HepG2 (cell line): ENCODE results near the gene NDUFV1. TPM values are rescaled to one million over a fixed set of nuclear protein-coding genes. Genes with fewer than 3 reads are reported as not detected.

Source experiments
- CHD2 ChIP-seq: IDR thresholded peaks from 2 replicates; pipeline ENCODE4 v1.6.1; 2011; ENCODE audit warnings: low read depth, low read length, improper control_type of control experiment
- FOXA1 ChIP-seq, 2 experiments: fragments of 450-650 bp in 1 of 2; sonication (generic) in 1 of 2; formaldehyde crosslinking in 1 of 2; IDR thresholded peaks; 2 replicates each; pipeline versions ENCODE4 v1.4.0 to v1.6.1; 2016 to 2020; ENCODE audit warnings: missing genetic modification reagents in 1 of 2
- HNRNPK ChIP-seq: fragments of 200-400 bp; formaldehyde crosslinking; IDR thresholded peaks from 2 replicates; pipeline ENCODE4 v1.6.1; 2018; ENCODE audit warnings: low read length, low read depth, moderate library complexity, mild to moderate bottlenecking; ENCODE audit not compliant: poor library complexity, severe bottlenecking
- HNRNPL ChIP-seq: fragments of 200-400 bp; formaldehyde crosslinking; IDR thresholded peaks from 2 replicates; pipeline ENCODE4 v1.6.1; 2017; ENCODE audit warnings: mild to moderate bottlenecking, low read depth, low read length
- ISL2 ChIP-seq: sonication (generic); formaldehyde crosslinking; IDR thresholded peaks from 2 replicates; pipeline ENCODE4 v1.5.0; 2020; ENCODE audit warnings: missing genetic modification reagents
- JDP2 ChIP-seq: sonication (generic); formaldehyde crosslinking; IDR thresholded peaks from 2 replicates; pipeline ENCODE4 v1.8.1; 2022; ENCODE audit warnings: missing genetic modification reagents, borderline replicate concordance
- MAZ ChIP-seq, 2 experiments: sonication (generic) in 1 of 2; formaldehyde crosslinking in 1 of 2; IDR thresholded peaks; 2 replicates each; pipeline versions ENCODE4 v1.5.0 to v1.6.1; 2012 to 2020; ENCODE audit warnings: low read depth in 2 of 2, mild to moderate bottlenecking in 2 of 2, borderline replicate concordance in 1 of 2, improper control_type of control experiment in 1 of 2, low read length in 1 of 2, missing genetic modification reagents in 1 of 2, moderate library complexity in 1 of 2
- MLX ChIP-seq: IDR thresholded peaks from 2 replicates; pipeline ENCODE4 v1.6.1; 2016
- MXD4 ChIP-seq: IDR thresholded peaks from 2 replicates; pipeline ENCODE4 v1.6.1; 2016; ENCODE audit warnings: mild to moderate bottlenecking, missing biosample characterization, missing genetic modification reagents
- NRL ChIP-seq: sonication (generic); formaldehyde crosslinking; IDR thresholded peaks from 2 replicates; pipeline ENCODE4 v1.5.0; 2020; ENCODE audit warnings: missing genetic modification reagents, mild to moderate bottlenecking, moderate library complexity, borderline replicate concordance
- PHF21A ChIP-seq: sonication (generic); formaldehyde crosslinking; IDR thresholded peaks from 2 replicates; pipeline ENCODE4 v1.5.0; 2020; ENCODE audit warnings: mild to moderate bottlenecking, missing genetic modification reagents
- POGK ChIP-seq: sonication (generic); formaldehyde crosslinking; conservative IDR thresholded peaks from 2 replicates; pipeline ENCODE4 v1.8.0; 2022; ENCODE audit warnings: mild to moderate bottlenecking, moderate library complexity, missing genetic modification reagents
- SIN3A ChIP-seq: IDR thresholded peaks from 2 replicates; pipeline ENCODE4 v1.6.1; 2011; ENCODE audit warnings: low read depth, mild to moderate bottlenecking, control low read depth, low read length, borderline replicate concordance
- SOX5 ChIP-seq: IDR thresholded peaks from 2 replicates; pipeline ENCODE4 v1.6.1; 2016; ENCODE audit warnings: borderline replicate concordance
- TCF7 ChIP-seq: sonication (generic); IDR thresholded peaks from 2 replicates; pipeline ENCODE4 v1.6.1; 2016; ENCODE audit warnings: antibody characterized with exemption, low read depth
- TOE1 ChIP-seq: sonication (generic); formaldehyde crosslinking; IDR thresholded peaks from 2 replicates; pipeline ENCODE4 v1.4.0; 2020; ENCODE audit warnings: mild to moderate bottlenecking, missing genetic modification reagents
- XRCC5 ChIP-seq: fragments of 200-400 bp; formaldehyde crosslinking; optimal IDR thresholded peaks from 2 replicates; pipeline ENCODE3; 2017; ENCODE audit warnings: mild to moderate bottlenecking, low read length
- ZKSCAN5 ChIP-seq: sonication (generic); formaldehyde crosslinking; IDR thresholded peaks from 2 replicates; pipeline ENCODE4 v1.5.1; 2020; ENCODE audit warnings: mild to moderate bottlenecking, missing genetic modification reagents
- ZMYM4 ChIP-seq: sonication (generic); formaldehyde crosslinking; IDR thresholded peaks from 2 replicates; pipeline ENCODE4 v1.8.1; 2023; ENCODE audit warnings: mild to moderate bottlenecking, missing genetic modification reagents
- ZNF225 ChIP-seq: sonication (generic); formaldehyde crosslinking; IDR thresholded peaks from 2 replicates; pipeline ENCODE4 v1.4.0; 2020; ENCODE audit warnings: mild to moderate bottlenecking, missing genetic modification reagents
- ZNF276 ChIP-seq: sonication (generic); formaldehyde crosslinking; IDR thresholded peaks from 2 replicates; pipeline ENCODE4 v1.4.0; 2020; ENCODE audit warnings: mild to moderate bottlenecking, low read depth, missing genetic modification reagents
- ZNF329 ChIP-seq: sonication (generic); formaldehyde crosslinking; IDR thresholded peaks from 2 replicates; pipeline ENCODE4 v1.9.0; 2021; ENCODE audit warnings: low read depth, mild to moderate bottlenecking, missing genetic modification reagents
- ZNF441 ChIP-seq: sonication (generic); formaldehyde crosslinking; IDR thresholded peaks from 2 replicates; pipeline ENCODE4 v1.7.0; 2021; ENCODE audit warnings: missing genetic modification reagents, borderline replicate concordance
- ZNF644 ChIP-seq: IDR thresholded peaks from 2 replicates; pipeline ENCODE4 v1.6.1; 2016; ENCODE audit warnings: low read depth
- ZNF792 ChIP-seq: IDR thresholded peaks from 2 replicates; pipeline ENCODE4 v1.6.1; 2016
- ZNF841 ChIP-seq: sonication (generic); formaldehyde crosslinking; IDR thresholded peaks from 2 replicates; pipeline ENCODE4 v1.8.1; 2023; ENCODE audit warnings: missing genetic modification reagents, borderline replicate concordance
- polyA plus RNA-seq, 8 experiments: library from polyadenylated mRNA; depleted of rRNA in 3 of 8; stranded (reverse) in 7 of 8; unstranded in 1 of 8; fragments of >200 nt; fragmentation: Illumina TruSeq in 4 of 8; extraction: Trizol in 4 of 8; gene quantifications; 2 replicates each; pipeline versions ENCODE4 v1.2.1 to v1.2.3, GENCODE V29; 2011 to 2016; ENCODE audit warnings: low read depth in 4 of 8, missing spikeins in 1 of 8, mixed read lengths in 1 of 8; ENCODE audit not compliant: insufficient read depth in 1 of 8
- total RNA-seq, 5 experiments: library from RNA; depleted of rRNA; stranded (reverse); fragments of >200 nt; fragmentation: Illumina TruSeq; extraction: Trizol; gene quantifications; 2 replicates each; pipeline ENCODE4 v1.2.3, GENCODE V29; 2016; ENCODE audit warnings: low read depth in 1 of 5

NDUFV1 gene
- total and polyA plus RNA-seq, 2 of the 13 experiments (the other 11 are each of a cell fraction or from before 2014, with no cell fraction given), result 88.9 to 137 TPM

- TF ChIP-seq MXD4 (CRISPR knock-in tag) (peak; percentile 67; the same call in 1 of the 2 replicates), JDP2 (CRISPR knock-in tag) (no peak), ZNF225 (no peak), ZMYM4 (no peak), ISL2 (CRISPR knock-in tag) (no peak), XRCC5 (peak; percentile 75), HNRNPK (no peak), ZKSCAN5 (no peak), ZNF329 (CRISPR knock-in tag) (peak; percentile 70; the same call in 1 of the 2 replicates), NRL (CRISPR knock-in tag) (peak; percentile 87), FOXA1 (IDR thresholded peaks at IDR 0.05) (no peak), FOXA1 (CRISPR knock-in tag; IDR thresholded peaks at IDR 0.05) (no peak), HNRNPL (0 out of 2 replicates have a peak, but pooled peaks have one; percentile 7), MAZ (IDR thresholded peaks at IDR 0.05; ENCODE audit: borderline replicate concordance, low read depth, low read length) (0 out of 2 replicates have a peak, but pooled peaks have one; percentile 5), MAZ (CRISPR knock-in tag; IDR thresholded peaks at IDR 0.05; ENCODE audit: low read depth) (no peak; the same call in 1 of the 2 replicates), PHF21A (0 out of 2 replicates have a peak, but pooled peaks have one; percentile 60), ZNF841 (CRISPR knock-in tag) (0 out of 2 replicates have a peak, but pooled peaks have one; percentile 39), CHD2 (0 out of 2 replicates have a peak, but pooled peaks have one; percentile 26), SIN3A (no peak), ZNF276 (CRISPR knock-in tag) (peak; percentile 44; the same call in 1 of the 2 replicates), ZNF644 (CRISPR knock-in tag) (no peak), MLX (CRISPR knock-in tag) (peak; percentile 66; the same call in 1 of the 2 replicates), ZNF441 (CRISPR knock-in tag) (no peak), ZNF792 (CRISPR knock-in tag) (peak; percentile 72; the same call in 1 of the 2 replicates), SOX5 (CRISPR knock-in tag) (0 out of 2 replicates have a peak, but pooled peaks have one; percentile 31), POGK (CRISPR knock-in tag) (peak; percentile 81), TOE1 (CRISPR knock-in tag) (0 out of 2 replicates have a peak, but pooled peaks have one; percentile 41), TCF7 (no peak)
Observed at GRCh38 chr11:67629386-67630227, 22.9 kb downstream of the NDUFV1 start, which contains the start of gene NUDT8 (continued).
